H9 (cell line): ENCODE data around the gene F2. TPM values are rescaled to one million over a fixed set of nuclear protein-coding genes. Genes with fewer than 3 reads are reported as not detected.
A peak's percentile ranks its signal among the peaks of the same experiment; 100 is the strongest.

Experiments used
- DNase-seq: peaks from one replicate; pipeline ENCODE4 v3.0.0-alpha.2; 2017
- H2AFZ ChIP-seq: one replicate; pipeline ENCODE4 v1.6.1; 2013; ENCODE audit warnings: mild to moderate bottlenecking, low read length, control low read depth, moderate library complexity
- H2AK5ac ChIP-seq: 2 replicates; pipeline ENCODE4 v1.6.1; 2013; ENCODE audit warnings: low read length, control low read depth, mixed read lengths; ENCODE audit not compliant: insufficient read length
- H2BK120ac ChIP-seq: one replicate; pipeline ENCODE4 v1.6.1; 2013; ENCODE audit warnings: low read depth, mild to moderate bottlenecking, low read length, control low read depth, inconsistent platforms; ENCODE audit not compliant: poor library complexity, severe bottlenecking
- H2BK12ac ChIP-seq: 2 replicates; pipeline ENCODE4 v1.6.1; 2013; ENCODE audit warnings: low read length, control low read depth, mixed read lengths, low read depth; ENCODE audit not compliant: insufficient read length
- H2BK15ac ChIP-seq: 2 replicates; pipeline ENCODE4 v1.6.1; 2013; ENCODE audit warnings: low read depth, low read length, control low read depth
- H2BK20ac ChIP-seq: one replicate; pipeline ENCODE4 v1.6.1; 2013; ENCODE audit warnings: low read depth, mild to moderate bottlenecking, low read length, control low read depth, inconsistent platforms; ENCODE audit not compliant: poor library complexity, severe bottlenecking
- H2BK5ac ChIP-seq: 2 replicates; pipeline ENCODE4 v1.6.1; 2013; ENCODE audit warnings: low read length, control low read depth, mixed read lengths; ENCODE audit not compliant: insufficient read length
- H3K14ac ChIP-seq: 2 replicates; pipeline ENCODE4 v1.6.1; 2013; ENCODE audit warnings: low read length, control low read depth; ENCODE audit not compliant: insufficient read depth
- H3K18ac ChIP-seq: 2 replicates; pipeline ENCODE4 v1.6.1; 2013; ENCODE audit warnings: low read depth, mild to moderate bottlenecking, mixed read lengths, low read length, control low read depth; ENCODE audit not compliant: insufficient read length
- H3K23ac ChIP-seq: 2 replicates; pipeline ENCODE4 v1.6.1; 2013; ENCODE audit warnings: low read length, control low read depth, mixed read lengths, low read depth; ENCODE audit not compliant: insufficient read length
- H3K23me2 ChIP-seq: 2 replicates; pipeline ENCODE4 v1.6.1; 2013; ENCODE audit warnings: low read depth, mild to moderate bottlenecking, mixed read lengths, low read length, control low read depth; ENCODE audit not compliant: insufficient read length, poor library complexity, severe bottlenecking
- H3K27ac ChIP-seq: 2 replicates; pipeline ENCODE4 v1.5.1; 2013; ENCODE audit warnings: low read length, control low read depth, mixed read lengths, low read depth; ENCODE audit not compliant: insufficient read length
- H3K27me3 ChIP-seq: 2 replicates; pipeline ENCODE4 v1.6.1; 2013; ENCODE audit warnings: low read length, control low read depth, inconsistent platforms; ENCODE audit not compliant: insufficient read depth
- H3K4ac ChIP-seq: 2 replicates; pipeline ENCODE4 v1.6.1; 2013; ENCODE audit warnings: low read depth, mild to moderate bottlenecking, control low read depth, inconsistent platforms, low read length, moderate library complexity
- H3K4me1 ChIP-seq: 2 replicates; pipeline ENCODE4 v1.6.1; 2013; ENCODE audit warnings: low read length, control low read depth, inconsistent platforms; ENCODE audit not compliant: insufficient read depth
- H3K4me2 ChIP-seq: 2 replicates; pipeline ENCODE4 v1.6.1; 2013; ENCODE audit warnings: low read length, control low read depth, mixed read lengths; ENCODE audit not compliant: insufficient read length, insufficient read depth
- H3K56ac ChIP-seq: 2 replicates; pipeline ENCODE4 v1.6.1; 2013; ENCODE audit warnings: low read depth, mild to moderate bottlenecking, mixed read lengths, low read length, control low read depth; ENCODE audit not compliant: insufficient read length
- H3K79me1 ChIP-seq: 2 replicates; pipeline ENCODE4 v1.6.1; 2013; ENCODE audit warnings: low read depth, mild to moderate bottlenecking, moderate library complexity, low read length, control low read depth, inconsistent platforms; ENCODE audit not compliant: insufficient read depth, poor library complexity, severe bottlenecking
- H3K79me2 ChIP-seq: 2 replicates; pipeline ENCODE4 v1.6.1; 2013; ENCODE audit warnings: low read length, control low read depth, inconsistent platforms; ENCODE audit not compliant: insufficient read depth
- H3K9ac ChIP-seq: 2 replicates; pipeline ENCODE4 v1.6.1; 2013; ENCODE audit warnings: low read length, control low read depth, mixed read lengths; ENCODE audit not compliant: insufficient read length; ENCODE audit errors: extremely low read depth
- H3K9me3 ChIP-seq: one replicate; pipeline ENCODE4 v1.6.1; 2013; ENCODE audit warnings: low read depth, low read length, inconsistent platforms; ENCODE audit not compliant: control insufficient read depth
- H3T11ph ChIP-seq: one replicate; pipeline ENCODE4 v1.6.1; 2013; ENCODE audit warnings: mild to moderate bottlenecking, low read length, control low read depth, inconsistent platforms
- H4K20me1 ChIP-seq: one replicate; pipeline ENCODE4 v1.6.1; 2013; ENCODE audit not compliant: control insufficient read depth, insufficient read length, insufficient read depth
- H4K5ac ChIP-seq: 2 replicates; pipeline ENCODE4 v1.6.1; 2013; ENCODE audit warnings: low read depth, mild to moderate bottlenecking, mixed read lengths, low read length, control low read depth; ENCODE audit not compliant: insufficient read length
- H4K8ac ChIP-seq: replicated peaks from 2 replicates; pipeline ENCODE4 v1.6.1; 2013; ENCODE audit warnings: low read length, control low read depth, mixed read lengths, low read depth; ENCODE audit not compliant: insufficient read length
- H4K91ac ChIP-seq: 2 replicates; pipeline ENCODE4 v1.6.1; 2013; ENCODE audit warnings: low read depth, mild to moderate bottlenecking, moderate library complexity, mixed read lengths, low read length, control low read depth; ENCODE audit not compliant: insufficient read length
- H3K27ac Mint-ChIP-seq, 3 experiments: 2 replicates in 2 of 3; 3 replicates in 1 of 3; pipeline ENCODE4 v1.8.0; 2020 to 2021; ENCODE audit warnings: mixed read lengths in 3 of 3, mild to moderate bottlenecking in 1 of 3, moderate library complexity in 1 of 3
- H3K27me3 Mint-ChIP-seq: 2 replicates; pipeline ENCODE4 v1.8.0; 2021; ENCODE audit warnings: low read depth, mild to moderate bottlenecking, moderate library complexity, mixed read lengths
- H3K36me3 Mint-ChIP-seq, 3 experiments: 2 replicates in 2 of 3; 3 replicates in 1 of 3; pipeline ENCODE4 v1.8.0; 2020 to 2021; ENCODE audit warnings: low read depth in 3 of 3, mixed read lengths in 3 of 3; ENCODE audit not compliant: insufficient read depth in 1 of 3
- H3K4me1 Mint-ChIP-seq, 2 experiments: 2 replicates each; pipeline ENCODE4 v1.8.0; 2020; ENCODE audit warnings: mixed read lengths in 2 of 2
- H3K4me3 Mint-ChIP-seq, 2 experiments: 2 replicates in 1 of 2; 3 replicates in 1 of 2; pipeline ENCODE4 v1.8.0; 2020 to 2021; ENCODE audit warnings: mild to moderate bottlenecking in 2 of 2, mixed read lengths in 2 of 2, moderate library complexity in 1 of 2
- H3K9me3 Mint-ChIP-seq, 2 experiments: 2 replicates in 1 of 2; 3 replicates in 1 of 2; pipeline ENCODE4 v1.8.0; 2020; ENCODE audit warnings: mild to moderate bottlenecking in 2 of 2, mixed read lengths in 2 of 2, moderate library complexity in 1 of 2
- CTCF ChIP-seq: fragments of 200-600 bp; sonication (generic); conservative IDR thresholded peaks from 3 replicates; pipeline ENCODE4 v1.8.0; 2021; ENCODE audit warnings: antibody characterized with exemption, mild to moderate bottlenecking
- WGBS: extraction: QIAGEN DNeasy Blood & Tissue Kit; methylation state at CpG from one replicate; pipeline ENCODE4 v1.1.7; 2013; ENCODE audit warnings: missing lambda C conversion rate, low lambda C conversion rate, mixed read lengths; ENCODE audit not compliant: insufficient read length; ENCODE audit errors: extremely low coverage; 5-methylcytosine and 5-hydroxymethylcytosine counted together
- total RNA-seq: library from RNA; stranded (reverse); gene quantifications from 2 replicates; pipeline ENCODE4 v1.2.1, GENCODE V29; 2021

F2 gene
- total RNA-seq, 1 experiment from 2014 or later = not detected

- peaks cover 0 to 19% (median 0%) of the 10 kb centered on the region in 3 experiments; a peak in 1 of 7 replicates for H3K36me3 Mint-ChIP-seq
- no peaks in the 10 kb centered on the region for H3K9me3 ChIP-seq
- H4K8ac ChIP-seq = no peak overlapping the region
- H3K4me2 ChIP-seq = no peak overlapping the region
- H4K5ac ChIP-seq = no peak overlapping the region
- H3T11ph ChIP-seq = no peak overlapping the region
- H2AK5ac ChIP-seq = no peak overlapping the region
- H2AFZ ChIP-seq = no peak overlapping the region
- H3K4me1 Mint-ChIP-seq = no peaks in the 10 kb centered on the region
- H3K27ac Mint-ChIP-seq = peak overlapping the region in 2 of 3 experiments; percentile 45 to 68; a peak in 4 of 7 replicates
- no peak overlapping the region for H3K14ac ChIP-seq
- H3K23ac ChIP-seq = no peak overlapping the region
- TF ChIP-seq CTCF = no peak
- peaks cover 2% of the 10 kb centered on the region; the same call in 1 of the 2 replicates for H3K27me3 Mint-ChIP-seq
- no CpG with 5 or more reads among the region's 15 CpGs for WGBS
- no peak overlapping the region for H3K18ac ChIP-seq
- H4K20me1 ChIP-seq = no peaks in the 10 kb centered on the region
- no peak overlapping the region for H3K27ac ChIP-seq
- H3K9ac ChIP-seq = no peak overlapping the region
- no peaks in the 10 kb centered on the region for H3K79me2 ChIP-seq
- H2BK15ac ChIP-seq = no peak overlapping the region
- no peak overlapping the region for H2BK12ac ChIP-seq
- no peak overlapping the region for H2BK120ac ChIP-seq
- no peak overlapping the region for H3K4ac ChIP-seq
- no peak overlapping the region for H2BK20ac ChIP-seq
- no peak overlapping the region for H4K91ac ChIP-seq
- H3K9me3 Mint-ChIP-seq = no peaks in the 10 kb centered on the region
- H2BK5ac ChIP-seq = no peak overlapping the region
- no peaks in the 10 kb centered on the region for H3K23me2 ChIP-seq
- H3K27me3 ChIP-seq = no peaks in the 10 kb centered on the region; the same call in 1 of the 2 replicates
- H3K4me3 Mint-ChIP-seq = no peak overlapping the region; a peak in 1 of 5 replicates
- no peaks in the 10 kb centered on the region for H3K4me1 ChIP-seq
- no peaks in the 10 kb centered on the region for H3K79me1 ChIP-seq
- DNase-seq = no peak
- no peak overlapping the region for H3K56ac ChIP-seq
Observed at GRCh38 chr11:46686886-46687795, 31.9 kb upstream of the F2 start.
